GM13976 (cell line): ENCODE data around the gene MORC2.

ENCODE experiments used
- DNase-seq: peaks from one replicate; pipeline ENCODE4 v3.0.0; 2012; ENCODE audit warnings: low spot score
- CTCF ChIP-seq: IDR thresholded peaks from 2 replicates; pipeline ENCODE4 v1.5.1; 2012; ENCODE audit warnings: borderline replicate concordance, mild to moderate bottlenecking; ENCODE audit not compliant: insufficient read depth; ENCODE audit errors: extremely low read depth, missing control alignments, control extremely low read depth
- in situ Hi-C: fragments of 300-500 bp; cut with MboI; formaldehyde crosslinking; loops from one replicate; pipeline ENCODE4 v1.12.0; 2022; ENCODE audit warnings: low sequenced_read_pairs, mixed read lengths, inconsistent platforms; ENCODE audit not compliant: unreplicated experiment

The MORC2 gene

GRCh38 chr22:30919973-30920372 lies 48.6 kb downstream of the MORC2 start:
- DNase-seq: no peak
- TF ChIP-seq CTCF: no peak
- in situ Hi-C loops: loop anchor here (10.0 to 25.0 kb wide), 2 partner anchors 155 to 283 kb away; partner anchors contain the start of gene SLC35E4

GRCh38 chr22:30918761-30919160 lies 49.8 kb downstream of the MORC2 start:
- no peak for DNase-seq
- TF ChIP-seq CTCF: no peak
- in situ Hi-C loops: loop anchor here (25.0 kb wide), 1 partner anchor 281 kb away; the partner anchor contains the start of gene SLC35E4

- no peak for DNase-seq
- TF ChIP-seq CTCF: no peak
- in situ Hi-C loops: loop anchor here (25.0 kb wide), 1 partner anchor 273 kb away; the partner anchor contains the start of gene SLC35E4
Measured at GRCh38 chr22:30910358-30910757, 58.2 kb downstream of the MORC2 start.

- no peak for TF ChIP-seq CTCF
- DNase-seq: no peak
- in situ Hi-C loops: loop anchor here (10.0 to 25.0 kb wide), 2 partner anchors 155 to 272 kb away; partner anchors contain the start of gene SLC35E4
Measured at GRCh38 chr22:30909306-30909705, 59.3 kb downstream of the MORC2 start.

- DNase-seq: no peak
- in situ Hi-C loops: loop anchor here (10.0 to 25.0 kb wide), 2 partner anchors 153 to 271 kb away; partner anchors contain the start of gene SLC35E4
- no peak for TF ChIP-seq CTCF
Measured at GRCh38 chr22:30908051-30908461, 60.5 kb downstream of the MORC2 start.

- TF ChIP-seq CTCF: no peak
- in situ Hi-C loops: loop anchor here (10.0 to 25.0 kb wide), 2 partner anchors 152 to 270 kb away; partner anchors contain the start of gene SLC35E4
- no peak for DNase-seq
Measured at GRCh38 chr22:30906946-30907345, 61.6 kb downstream of the MORC2 start.
